Measurements from ENCODE around the gene ZNF789.

DNA sequence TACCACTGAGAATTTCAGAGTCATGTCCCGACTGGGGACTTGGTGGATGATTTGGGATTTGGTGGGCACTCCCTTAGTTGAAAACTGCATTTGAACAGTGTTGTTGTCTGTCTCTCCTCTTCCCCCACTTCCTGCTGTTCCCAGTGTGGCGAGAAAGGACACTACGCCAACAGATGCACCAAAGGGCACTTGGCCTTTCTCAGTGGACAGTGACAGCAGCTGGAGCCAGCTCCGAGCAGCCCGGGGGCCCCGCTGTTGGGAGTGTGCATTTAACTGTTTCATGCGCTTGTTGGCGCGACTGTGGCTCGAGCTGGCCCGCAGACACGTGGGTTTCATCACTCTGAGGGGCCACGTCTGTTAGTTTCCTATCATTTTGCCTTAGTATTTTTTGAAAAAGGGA lies 16.4 kb upstream of the ZNF789 start:
- TF ChIP-seq, protein P1, sequence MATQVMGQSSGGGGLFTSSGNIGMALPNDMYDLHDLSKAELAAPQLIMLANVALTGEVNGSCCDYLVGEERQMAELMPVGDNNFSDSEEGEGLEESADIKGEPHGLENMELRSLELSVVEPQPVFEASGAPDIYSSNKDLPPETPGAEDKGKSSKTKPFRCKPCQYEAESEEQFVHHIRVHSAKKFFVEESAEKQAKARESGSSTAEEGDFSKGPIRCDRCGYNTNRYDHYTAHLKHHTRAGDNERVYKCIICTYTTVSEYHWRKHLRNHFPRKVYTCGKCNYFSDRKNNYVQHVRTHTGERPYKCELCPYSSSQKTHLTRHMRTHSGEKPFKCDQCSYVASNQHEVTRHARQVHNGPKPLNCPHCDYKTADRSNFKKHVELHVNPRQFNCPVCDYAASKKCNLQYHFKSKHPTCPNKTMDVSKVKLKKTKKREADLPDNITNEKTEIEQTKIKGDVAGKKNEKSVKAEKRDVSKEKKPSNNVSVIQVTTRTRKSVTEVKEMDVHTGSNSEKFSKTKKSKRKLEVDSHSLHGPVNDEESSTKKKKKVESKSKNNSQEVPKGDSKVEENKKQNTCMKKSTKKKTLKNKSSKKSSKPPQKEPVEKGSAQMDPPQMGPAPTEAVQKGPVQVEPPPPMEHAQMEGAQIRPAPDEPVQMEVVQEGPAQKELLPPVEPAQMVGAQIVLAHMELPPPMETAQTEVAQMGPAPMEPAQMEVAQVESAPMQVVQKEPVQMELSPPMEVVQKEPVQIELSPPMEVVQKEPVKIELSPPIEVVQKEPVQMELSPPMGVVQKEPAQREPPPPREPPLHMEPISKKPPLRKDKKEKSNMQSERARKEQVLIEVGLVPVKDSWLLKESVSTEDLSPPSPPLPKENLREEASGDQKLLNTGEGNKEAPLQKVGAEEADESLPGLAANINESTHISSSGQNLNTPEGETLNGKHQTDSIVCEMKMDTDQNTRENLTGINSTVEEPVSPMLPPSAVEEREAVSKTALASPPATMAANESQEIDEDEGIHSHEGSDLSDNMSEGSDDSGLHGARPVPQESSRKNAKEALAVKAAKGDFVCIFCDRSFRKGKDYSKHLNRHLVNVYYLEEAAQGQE (IDR thresholded peaks at IDR 0.05; ENCODE audit: low read depth, low read length) = no peak
- no peak for TF ChIP-seq POLR2A (IDR thresholded peaks at IDR 0.05; ENCODE audit: low read depth, low read length)
- no peak for TF ChIP-seq EP300 (IDR thresholded peaks at IDR 0.05; ENCODE audit: borderline replicate concordance in 1 of 2, control insufficient read depth in 1 of 2, low read depth in 2 of 2, low read length in 2 of 2)
